Thyroid gland (tissue), 4 donors: ENCODE measurements around the gene NDUFS8. TPM values are rescaled to one million over a fixed set of nuclear protein-coding genes. Genes with fewer than 3 reads are reported as not detected.

Source experiments
- DNase-seq, 2 donors: peaks; one replicate each; pipeline ENCODE4 v3.0.0-alpha.2; 2019
- H3K27ac ChIP-seq, 3 donors: fragments of 200-600 bp; sonication (generic); 1 replicate in 2 of 3; 2 replicates in 1 of 3; pipeline ENCODE4 v1.5.1; 2016 to 2019; ENCODE audit warnings: mild to moderate bottlenecking in 1 of 3, moderate library complexity in 1 of 3
- H3K27me3 ChIP-seq: fragments of 200-600 bp; sonication (generic); one replicate; pipeline ENCODE4 v1.5.1; 2019
- H3K36me3 ChIP-seq, 2 donors: fragments of 200-600 bp; sonication (generic); one replicate each; pipeline ENCODE4 v1.5.1; 2016 to 2019
- H3K4me1 ChIP-seq, 2 donors: fragments of 200-600 bp; sonication (generic); one replicate each; pipeline ENCODE4 v1.5.1; 2017 to 2019
- H3K4me3 ChIP-seq, 3 donors: fragments of 200-600 bp; sonication (generic); replicated peaks in 1 of 3; 1 replicate in 2 of 3; 2 replicates in 1 of 3; pipeline ENCODE4 v1.5.1; 2016; ENCODE audit warnings: mild to moderate bottlenecking in 1 of 3
- H3K9me3 ChIP-seq: fragments of 200-600 bp; sonication (generic); one replicate; pipeline ENCODE4 v1.5.1; 2017
- CTCF ChIP-seq, 6 experiments: fragments of 200-600 bp in 3 of 6; fragments of 450-650 bp in 3 of 6; sonication (generic) in 3 of 6; IDR thresholded peaks; one replicate each; pipeline ENCODE4 v1.5.1; 2016 to 2019; ENCODE audit warnings: antibody characterized with exemption in 6 of 6, mild to moderate bottlenecking in 2 of 6, inconsistent platforms in 1 of 6, moderate library complexity in 1 of 6
- POLR2A ChIP-seq, 2 donors: fragments of 450-650 bp; IDR thresholded peaks; one replicate each; pipeline ENCODE4 v1.6.1; 2017; ENCODE audit warnings: antibody characterized with exemption in 2 of 2, mild to moderate bottlenecking in 2 of 2, moderate library complexity in 1 of 2
- WGBS, 2 donors: methylation state at CpG; one replicate each; pipeline ENCODE4 v1.1.5; 2017; 5-methylcytosine and 5-hydroxymethylcytosine counted together
- intact Hi-C: fragments of 100-400 bp; cut with DNase I; formaldehyde crosslinking; loops from one replicate; pipeline ENCODE4 v1.15.1; 2023
- total RNA-seq, 4 donors: library from RNA; depleted of rRNA; stranded (reverse); fragments of >200 nt; gene quantifications; one replicate each; pipeline ENCODE4 v1.2.3, GENCODE V29; 2016

NDUFS8 gene
- total RNA-seq, 4 donors from 2014 or later, result 222 to 310 (median 254) TPM

GRCh38 chr11:68067991-68068390, 37.5 kb downstream of the NDUFS8 start:
- Histone ChIP-seq H3K4me3 (no peak overlapping the region), H3K36me3 (peaks cover 59 to 82% of the 10 kb centered on the region in 2 donors), H3K27me3 (no peaks in the 10 kb centered on the region), H3K4me1 (no peaks in the 10 kb centered on the region), H3K9me3 (no peaks in the 10 kb centered on the region), H3K27ac (no peak overlapping the region)
- intact Hi-C loops, result no loop called here
- 95 to 96% methylated on average over 5 of the region's 5 CpGs for WGBS, 2 donors
- TF ChIP-seq CTCF (IDR thresholded peaks at IDR 0.05) (no peak), POLR2A (IDR thresholded peaks at IDR 0.05) (no peak)
- DNase-seq, result no peak

- no peak overlapping the region for H3K4me3 ChIP-seq
- H3K27ac ChIP-seq, result no peak overlapping the region
- no peak for DNase-seq
- peaks cover 34 to 49% of the 10 kb centered on the region in 2 donors for H3K36me3 ChIP-seq
- H3K9me3 ChIP-seq, result no peaks in the 10 kb centered on the region
- intact Hi-C loops, result no loop called here
- no peaks in the 10 kb centered on the region for H3K27me3 ChIP-seq
- no peak for TF ChIP-seq POLR2A (IDR thresholded peaks at IDR 0.05)
- TF ChIP-seq CTCF (IDR thresholded peaks at IDR 0.05), result no peak
- 73 to 94% methylated on average over 3 of the region's 3 CpGs for WGBS, 2 donors
- no peaks in the 10 kb centered on the region for H3K4me1 ChIP-seq
Measured at GRCh38 chr11:68071281-68072048, 41.0 kb downstream of the NDUFS8 start.

GRCh38 chr11:68074584-68075352, 44.3 kb downstream of the NDUFS8 start:
- no peak overlapping the region for H3K4me3 ChIP-seq
- no peaks in the 10 kb centered on the region for H3K9me3 ChIP-seq
- WGBS, 2 donors, result 91 to 93% methylated on average over 10 of the region's 10 CpGs
- DNase-seq, result no peak
- H3K4me1 ChIP-seq, result peaks cover 17 to 23% of the 10 kb centered on the region in 2 donors
- H3K36me3 ChIP-seq, result peaks cover 11 to 21% of the 10 kb centered on the region in 2 donors
- intact Hi-C loops, result no loop called here
- no peaks in the 10 kb centered on the region for H3K27me3 ChIP-seq
- H3K27ac ChIP-seq, result no peak overlapping the region
- TF ChIP-seq POLR2A (IDR thresholded peaks at IDR 0.05), result no peak
- no peak for TF ChIP-seq CTCF (IDR thresholded peaks at IDR 0.05)

GRCh38 chr11:68076371-68077042, 46.0 kb downstream of the NDUFS8 start:
- Histone ChIP-seq H3K4me1 (peaks cover 30 to 36% of the 10 kb centered on the region in 2 donors), H3K4me3 (no peak overlapping the region), H3K9me3 (no peaks in the 10 kb centered on the region), H3K36me3 (peaks cover 8 to 10% of the 10 kb centered on the region in 2 donors), H3K27ac (peak overlapping the region in 1 of 3 donors; percentile 41), H3K27me3 (no peaks in the 10 kb centered on the region)
- intact Hi-C loops, result no loop called here
- no peak for DNase-seq
- 86 to 92% methylated on average over 11 of the region's 11 CpGs for WGBS, 2 donors
- TF ChIP-seq CTCF (IDR thresholded peaks at IDR 0.05) (no peak), POLR2A (IDR thresholded peaks at IDR 0.05) (no peak)
